CD1c-positive myeloid dendritic cell (primary cell): Measurements from ENCODE around the gene CLEC11A.
"Not testable (repeated sequence)": the region's sequence is repeated elsewhere in the genome, so short reads cannot be mapped to it uniquely, and the experiment has no call there.

Experiments
- DNase-seq: peaks from one replicate; pipeline ENCODE4 v3.0.0-alpha.2; 2016; ENCODE audit errors: extremely low spot score

Gene CLEC11A

GRCh38 chr19:50756244-50756643 is 33.1 kb downstream of the CLEC11A start:
- not testable (repeated sequence) for DNase-seq

GRCh38 chr19:50757624-50758023 is 34.5 kb downstream of the CLEC11A start:
- DNase-seq, result not testable (repeated sequence)

DNA sequence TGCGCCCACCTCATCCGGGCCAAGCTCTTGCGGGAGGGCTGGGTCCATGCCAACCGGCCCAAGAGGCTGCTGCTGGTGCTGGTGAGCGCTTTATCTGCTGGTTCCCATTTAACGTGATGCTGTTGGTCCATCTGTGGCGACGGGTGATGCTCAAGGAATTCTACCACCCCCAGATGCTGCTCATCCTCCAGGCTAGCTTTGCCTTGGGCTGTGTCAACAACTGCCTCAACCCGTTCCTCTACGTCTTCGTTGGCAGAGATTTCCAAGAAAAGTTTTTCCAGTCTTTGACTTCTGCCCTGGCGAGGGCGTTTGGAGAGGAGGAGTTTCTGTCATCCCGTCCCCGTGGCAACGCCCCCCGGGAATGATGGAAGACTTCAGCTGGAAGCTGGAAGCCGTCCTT is 35.9 kb downstream of the CLEC11A start:
- DNase-seq, result not testable (repeated sequence)

DNA sequence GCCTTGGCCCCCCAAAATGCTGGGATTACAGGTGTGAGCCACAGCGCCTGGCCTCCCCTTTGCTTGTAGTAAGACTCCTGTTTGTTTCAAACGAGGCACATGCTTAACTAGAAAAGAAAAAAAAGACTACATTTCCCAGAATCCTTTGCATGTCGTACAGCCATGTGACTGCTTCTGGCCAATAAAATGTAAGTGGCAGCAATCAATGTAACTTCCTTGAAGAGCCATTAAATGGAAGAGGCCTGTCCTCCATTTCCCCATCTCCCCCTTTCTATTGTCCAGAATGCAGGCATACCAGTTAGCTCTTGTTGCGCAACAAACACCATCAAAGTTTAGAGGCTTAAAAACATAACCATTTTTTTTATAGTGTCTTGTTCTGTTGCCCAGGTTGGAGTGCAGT is 36.7 kb downstream of the CLEC11A start:
- DNase-seq, result peak; percentile 11

DNA sequence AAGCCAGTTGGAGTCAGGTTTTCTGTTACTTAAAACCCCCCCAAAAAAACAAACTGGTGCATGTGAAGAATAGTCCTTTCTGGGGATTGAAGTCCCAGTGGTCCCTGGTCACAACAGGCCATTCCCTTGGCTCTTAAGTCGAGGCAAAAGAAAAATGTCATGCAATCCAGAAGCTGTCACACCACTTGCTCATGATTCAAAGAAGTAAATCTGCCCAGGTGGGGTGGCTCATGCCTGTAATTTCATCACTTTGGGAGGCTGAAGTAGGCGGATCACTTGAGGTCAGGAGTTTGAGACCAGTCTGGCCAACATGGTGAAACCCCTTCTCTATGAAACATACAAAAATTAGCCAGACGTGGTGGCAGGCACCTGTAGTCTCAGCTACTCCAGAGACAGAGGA is 38.3 kb downstream of the CLEC11A start:
- DNase-seq, result not testable (repeated sequence)

DNA sequence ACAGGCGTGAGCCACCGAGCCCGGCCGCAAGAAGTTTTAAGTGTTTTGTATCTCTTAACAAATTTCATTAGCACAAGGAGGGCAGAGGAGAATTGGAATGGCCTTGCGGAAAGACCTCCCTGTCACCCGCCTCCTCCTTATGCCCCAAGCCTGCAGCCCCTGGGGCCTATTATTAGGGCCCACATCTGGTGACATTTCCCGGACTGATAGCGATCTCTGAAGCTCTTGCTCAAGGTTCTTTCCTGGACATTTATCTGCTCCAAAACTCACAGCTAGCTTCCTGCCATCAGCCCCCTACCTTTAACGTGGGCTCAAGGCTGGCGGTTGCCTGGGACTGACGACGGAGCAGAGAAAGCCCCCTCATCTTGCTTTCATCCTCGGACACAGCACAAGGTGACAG is 40.4 kb downstream of the CLEC11A start:
- not testable (repeated sequence) for DNase-seq

- DNase-seq, result no peak
Measured at GRCh38 chr19:50764409-50764808, 41.2 kb downstream of the CLEC11A start.

GRCh38 chr19:50766746-50767145 is 43.6 kb downstream of the CLEC11A start:
- DNase-seq, result not testable (repeated sequence)

- not testable (repeated sequence) for DNase-seq
Measured at GRCh38 chr19:50767263-50767662, 44.1 kb downstream of the CLEC11A start.

DNA sequence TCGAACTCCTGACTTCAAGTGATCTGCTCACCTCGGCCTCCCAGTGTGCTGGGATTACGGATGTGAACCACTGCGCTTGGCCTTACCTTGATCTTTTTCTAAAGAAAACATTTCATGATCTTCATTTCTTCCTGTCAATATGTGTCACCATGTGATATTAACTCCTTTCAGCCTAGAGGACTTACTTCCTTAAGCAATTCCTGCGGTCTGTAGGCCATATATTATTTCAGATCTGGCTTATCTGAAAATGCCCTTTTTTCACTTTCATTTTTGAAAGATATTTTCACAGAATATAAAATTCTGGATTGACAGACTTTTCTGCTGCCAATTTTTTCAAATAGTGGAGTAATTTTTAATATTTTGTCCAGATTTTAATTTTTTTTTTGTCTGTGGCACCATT is 45.1 kb downstream of the CLEC11A start:
- DNase-seq, result no peak

- DNase-seq, result not testable (repeated sequence)
Measured at GRCh38 chr19:50770164-50770563, 47.0 kb downstream of the CLEC11A start, which contains the start of gene GPR32. GPR32 (plus strand) TSS chr19:50770464; CDS start chr19:50770601, 137 bp downstream.

- DNase-seq, result no peak
Measured at GRCh38 chr19:50770888-50771287, 47.7 kb downstream of the CLEC11A start.

- DNase-seq, result no peak
Measured at GRCh38 chr19:50772476-50772875, 49.3 kb downstream of the CLEC11A start.

DNA sequence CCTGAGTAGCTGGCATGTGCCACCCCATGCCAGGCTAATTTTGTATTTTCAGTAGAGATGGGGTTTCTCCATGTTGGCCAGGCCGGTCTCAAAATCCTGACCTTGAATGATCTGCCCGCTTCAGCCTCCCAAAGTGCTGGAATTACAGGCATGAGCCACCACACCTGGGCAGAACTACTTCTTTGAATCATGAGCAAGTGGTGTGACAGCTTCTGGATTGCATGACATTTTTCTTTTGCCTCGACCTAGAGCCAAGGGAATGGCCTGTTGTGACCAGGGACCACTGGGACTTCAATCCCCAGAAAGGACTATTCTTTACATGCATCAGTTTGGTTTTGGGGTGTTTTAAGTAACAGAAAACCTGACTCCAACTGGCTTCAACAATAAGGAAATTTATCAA is 49.7 kb downstream of the CLEC11A start:
- DNase-seq, result not testable (repeated sequence)

GRCh38 chr19:50773454-50773853 is 50.3 kb downstream of the CLEC11A start:
- DNase-seq, result not testable (repeated sequence)
